Brain pericyte (primary cell): Measurements from ENCODE around the gene WNT8A.
"Not testable (repeated sequence)": the region's sequence is repeated elsewhere in the genome, so short reads cannot be mapped to it uniquely, and the experiment has no call there.

Experiments used
- DNase-seq: peaks from one replicate; pipeline ENCODE4 v3.0.0-alpha.2; 2012; ENCODE audit warnings: low read depth, low spot score

Gene WNT8A, protein sequence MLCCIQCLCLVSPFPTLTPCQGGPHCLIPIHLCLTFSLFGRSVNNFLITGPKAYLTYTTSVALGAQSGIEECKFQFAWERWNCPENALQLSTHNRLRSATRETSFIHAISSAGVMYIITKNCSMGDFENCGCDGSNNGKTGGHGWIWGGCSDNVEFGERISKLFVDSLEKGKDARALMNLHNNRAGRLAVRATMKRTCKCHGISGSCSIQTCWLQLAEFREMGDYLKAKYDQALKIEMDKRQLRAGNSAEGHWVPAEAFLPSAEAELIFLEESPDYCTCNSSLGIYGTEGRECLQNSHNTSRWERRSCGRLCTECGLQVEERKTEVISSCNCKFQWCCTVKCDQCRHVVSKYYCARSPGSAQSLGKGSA

DNA sequence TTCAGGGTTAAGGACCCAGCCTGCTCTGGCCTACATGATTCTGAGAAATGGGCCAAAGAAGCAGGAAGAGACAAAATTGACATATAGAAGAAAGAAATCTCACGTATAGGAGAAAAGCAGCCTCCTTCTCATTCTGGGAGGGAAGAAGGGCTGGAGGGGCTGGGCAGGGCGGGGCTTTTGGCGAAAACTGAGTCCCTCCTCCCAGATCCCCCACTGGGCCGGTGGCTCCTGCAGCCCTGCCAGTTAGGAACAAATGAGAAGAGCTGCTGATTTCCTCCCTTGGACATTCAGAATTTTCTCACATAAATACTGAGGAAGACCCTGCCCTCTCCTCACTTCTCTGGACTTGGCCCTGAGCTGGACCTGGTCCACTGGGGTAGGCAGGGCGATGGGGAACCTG lies at the start of gene WNT8A:
Gene WNT8A (plus strand): TSS at position 332 of the 400 bp plus-strand sequence. CDS start 95 bp downstream, outside the sequence.
- DNase-seq = no peak

DNA sequence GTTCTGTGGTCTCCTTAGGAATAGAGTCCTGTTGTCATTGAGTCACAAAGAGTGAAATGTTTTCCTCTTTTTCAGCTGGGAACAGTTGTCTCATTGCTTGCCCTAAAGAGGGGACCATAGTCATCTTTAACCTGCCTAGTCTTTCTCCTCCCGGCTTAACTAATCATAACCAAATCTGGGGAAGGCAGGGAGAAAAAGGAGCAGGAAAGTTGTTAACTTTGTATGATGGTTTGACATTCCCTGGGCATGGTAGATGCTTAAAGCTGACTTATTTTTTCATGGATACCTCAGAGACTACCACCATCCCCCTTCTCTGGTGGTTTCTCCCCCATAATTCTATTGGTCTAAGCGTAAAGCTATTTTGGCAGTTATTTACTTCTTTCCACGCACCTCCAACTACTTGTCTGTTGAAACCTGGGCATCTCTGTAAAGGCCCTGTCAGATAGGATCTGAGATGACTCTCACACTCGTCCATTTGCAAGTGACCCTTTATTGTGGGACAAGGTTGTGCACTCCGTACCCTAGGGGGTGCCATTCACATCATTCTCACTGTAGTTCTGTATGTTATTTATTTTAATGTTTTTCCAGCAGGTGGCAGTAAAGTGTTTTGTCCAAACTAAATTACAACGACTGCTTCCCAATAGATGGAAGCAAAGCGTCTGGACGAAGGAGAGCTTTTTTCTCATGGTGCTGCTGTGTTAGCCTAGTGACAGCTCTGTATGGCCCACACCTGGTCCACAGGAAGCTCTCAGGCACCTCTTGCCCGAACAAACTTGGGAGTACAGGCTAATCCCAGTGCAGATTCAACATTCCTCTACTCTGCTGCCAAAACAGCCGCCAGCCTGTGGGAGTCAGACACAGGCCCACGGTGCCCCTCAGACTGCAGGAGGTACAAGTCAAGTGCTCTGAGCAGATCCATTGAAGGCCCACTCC lies 48.0 kb upstream of the WNT8A start:
- peak; percentile 41 for DNase-seq

DNA sequence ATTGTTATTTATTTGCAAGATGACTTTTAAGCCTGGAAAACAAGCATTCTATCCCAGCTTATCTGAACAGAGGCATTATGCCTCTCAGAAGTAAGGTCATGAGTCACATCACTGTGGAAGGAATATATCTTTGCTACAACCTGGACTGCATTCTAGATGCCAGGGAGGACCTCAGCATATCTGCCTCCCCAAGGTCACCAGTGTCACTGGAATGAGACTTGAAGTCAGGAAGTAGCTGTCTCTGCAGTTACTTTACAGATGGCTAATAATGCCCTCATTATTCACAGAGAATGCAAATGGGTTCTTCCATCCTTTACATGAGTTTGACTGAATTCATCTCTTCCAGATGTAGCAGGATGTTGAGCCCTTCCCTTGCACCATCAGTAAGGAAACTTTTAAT lies 46.6 kb upstream of the WNT8A start:
- DNase-seq = no peak

DNA sequence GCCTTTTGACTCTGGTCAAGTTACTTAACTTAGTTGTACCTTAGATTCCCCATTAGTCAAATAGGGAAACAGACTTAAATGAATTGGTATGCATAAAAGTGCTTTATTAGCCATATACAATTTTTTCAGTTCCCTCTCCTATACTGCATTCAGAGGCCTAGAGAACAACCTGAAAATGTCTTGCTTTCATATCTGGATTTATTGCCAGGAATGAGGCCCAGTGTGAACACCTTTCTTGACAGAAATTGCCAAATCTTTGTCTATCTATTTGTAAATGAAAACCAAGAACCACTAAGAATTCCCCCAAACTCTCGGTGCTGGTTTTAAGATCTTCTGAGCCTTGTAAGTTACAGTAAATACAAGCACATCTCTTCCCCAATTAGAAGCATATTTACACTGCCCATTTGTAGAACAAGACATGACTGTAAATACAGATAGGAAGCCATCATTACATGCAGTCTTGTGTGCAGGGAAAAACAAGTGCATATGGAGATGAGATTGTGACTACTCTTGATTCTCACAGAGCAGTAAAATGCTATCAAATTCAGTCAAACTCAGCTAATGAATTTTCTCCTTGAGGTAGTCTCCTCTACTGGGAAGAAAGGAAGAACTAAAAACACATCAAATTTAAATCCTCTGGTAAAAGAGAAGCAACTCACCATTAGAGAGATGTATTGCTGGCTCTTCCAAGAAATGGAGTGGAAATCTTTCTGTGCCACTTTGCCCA lies 45.8 kb upstream of the WNT8A start:
- no peak for DNase-seq

DNA sequence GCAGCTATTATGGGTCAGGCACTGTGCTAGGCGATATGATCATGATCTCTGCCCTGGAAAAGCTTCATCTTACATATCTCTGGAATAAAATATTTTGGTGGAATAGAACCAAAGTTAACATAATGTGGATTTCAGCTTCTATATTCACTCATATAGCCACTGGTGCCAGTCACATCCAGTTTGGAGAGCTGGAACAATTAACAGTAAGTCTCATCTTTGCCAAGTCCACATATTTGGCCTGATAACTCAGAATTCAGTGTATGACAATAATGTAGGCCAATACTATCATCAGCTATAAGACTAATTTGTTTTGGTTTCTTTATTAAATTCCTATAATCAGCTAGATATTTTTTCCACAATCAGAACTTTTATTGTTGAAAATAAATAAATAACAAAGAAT lies 45.0 kb upstream of the WNT8A start:
- no peak for DNase-seq

DNA sequence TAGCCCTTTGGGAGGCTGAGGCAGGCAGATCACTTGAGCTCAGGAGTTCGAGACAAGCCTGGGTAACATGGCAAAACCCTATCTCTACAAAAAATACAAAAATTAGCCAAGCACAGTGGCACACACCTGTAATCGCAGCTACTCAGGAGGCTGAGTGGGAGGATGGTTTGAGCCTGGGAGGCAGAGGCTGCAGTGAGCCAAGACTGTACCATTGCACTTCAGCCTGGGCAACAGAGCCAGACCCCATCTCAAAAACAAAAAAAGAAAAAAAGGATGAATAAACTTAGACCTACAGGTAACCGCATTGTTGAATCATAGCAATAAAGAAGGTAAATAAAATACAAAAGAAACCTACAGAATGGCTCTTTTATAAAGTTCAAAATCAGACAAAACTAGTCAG lies 38.5 kb upstream of the WNT8A start:
- not testable (repeated sequence) for DNase-seq

DNA sequence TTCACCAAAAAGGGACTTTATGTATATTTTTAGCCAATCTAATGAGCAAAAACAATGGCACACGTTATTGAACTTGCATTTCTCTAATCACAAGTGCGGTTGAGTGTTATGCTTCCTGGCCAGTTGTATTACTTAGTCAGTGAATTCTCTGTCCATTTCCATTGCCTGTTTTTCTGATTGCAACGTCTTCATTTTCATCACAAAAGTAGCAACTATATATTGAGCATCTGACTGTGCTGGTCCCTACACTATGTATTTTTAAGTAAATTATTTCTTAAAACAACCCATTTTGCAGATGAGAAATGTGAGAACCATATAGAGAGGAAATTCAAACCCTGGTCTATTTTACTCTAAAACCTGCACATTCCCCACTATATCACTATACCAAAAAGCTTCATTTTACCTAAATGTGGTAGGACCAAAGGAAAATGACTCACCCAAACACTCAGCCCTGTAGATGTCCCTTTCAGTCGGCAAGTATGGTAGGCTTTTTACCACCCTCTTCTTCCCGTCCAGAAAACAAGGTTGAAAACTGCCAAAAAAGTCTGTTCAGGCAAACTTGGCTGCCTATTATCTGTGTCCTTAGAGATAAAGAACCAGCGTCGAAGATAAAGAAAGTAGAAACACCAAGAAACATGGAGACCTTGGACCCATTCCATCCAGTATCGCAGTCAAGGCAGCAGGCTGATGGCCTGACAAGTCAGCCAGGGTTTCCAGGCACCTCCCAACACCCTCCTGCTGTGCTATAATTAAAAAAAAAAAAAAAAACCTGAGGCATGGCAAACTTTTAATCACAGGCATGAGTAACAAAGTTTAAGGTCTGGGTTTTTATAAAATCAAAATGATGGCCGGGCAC lies 32.2 kb upstream of the WNT8A start:
- DNase-seq = no peak

DNA sequence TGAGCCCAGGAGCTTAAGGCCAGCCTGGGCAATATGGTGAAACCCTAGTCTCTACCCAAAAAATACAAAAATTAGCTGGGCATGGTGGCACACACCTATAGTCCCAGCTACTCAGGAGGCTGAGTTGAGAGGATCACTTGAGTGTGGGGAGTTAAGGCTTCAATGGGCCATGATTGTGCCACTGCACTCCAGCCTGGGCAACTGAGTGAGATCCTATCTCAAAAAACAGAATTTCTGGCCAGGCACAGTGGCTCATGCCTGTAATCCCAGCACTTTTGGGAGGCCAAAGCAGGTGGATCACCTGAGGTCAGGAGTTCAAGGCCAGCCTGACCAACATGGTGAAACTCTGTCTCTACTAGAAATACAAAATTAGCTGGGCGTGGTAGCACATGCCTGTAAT lies 31.1 kb upstream of the WNT8A start:
- DNase-seq = not testable (repeated sequence)

DNA sequence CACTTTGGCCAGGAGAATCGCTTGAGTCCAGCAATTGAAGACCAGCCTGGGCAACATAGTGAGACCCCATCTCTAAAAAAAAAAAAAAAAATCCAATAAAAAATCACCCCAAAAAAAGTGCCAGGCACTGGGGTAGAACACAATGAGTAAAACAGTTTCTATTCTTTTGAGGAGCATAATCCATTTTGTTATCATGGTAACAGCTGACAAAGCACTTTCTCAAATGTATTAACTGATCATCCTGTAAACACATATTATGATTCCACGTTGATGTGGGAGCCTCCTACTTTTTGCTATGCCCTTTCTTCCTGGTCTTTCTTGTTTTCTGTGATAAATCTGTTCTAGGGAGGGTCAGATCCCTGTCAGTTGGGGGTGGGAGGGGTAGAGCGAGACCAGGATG lies 30.3 kb upstream of the WNT8A start:
- no peak for DNase-seq

DNA sequence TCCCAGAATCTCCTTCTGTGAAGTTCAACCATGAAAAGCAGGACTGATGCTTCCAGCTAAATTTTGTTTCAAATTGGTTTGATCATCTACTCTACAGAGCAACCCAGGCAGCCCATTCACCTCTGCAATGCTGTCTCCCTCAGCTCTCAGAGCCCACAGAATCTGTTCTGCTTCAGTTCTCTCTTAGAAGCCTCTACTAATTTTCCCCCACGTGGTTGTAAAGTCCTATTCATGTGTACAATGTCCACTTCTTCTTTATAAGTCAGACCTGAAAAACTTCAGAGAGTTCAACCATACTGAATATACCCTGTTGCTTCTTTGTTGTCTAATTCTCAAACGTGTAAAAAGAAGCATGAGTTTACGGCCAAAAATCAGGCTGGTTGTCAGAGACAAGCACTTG lies 29.6 kb upstream of the WNT8A start:
- DNase-seq = no peak

DNA sequence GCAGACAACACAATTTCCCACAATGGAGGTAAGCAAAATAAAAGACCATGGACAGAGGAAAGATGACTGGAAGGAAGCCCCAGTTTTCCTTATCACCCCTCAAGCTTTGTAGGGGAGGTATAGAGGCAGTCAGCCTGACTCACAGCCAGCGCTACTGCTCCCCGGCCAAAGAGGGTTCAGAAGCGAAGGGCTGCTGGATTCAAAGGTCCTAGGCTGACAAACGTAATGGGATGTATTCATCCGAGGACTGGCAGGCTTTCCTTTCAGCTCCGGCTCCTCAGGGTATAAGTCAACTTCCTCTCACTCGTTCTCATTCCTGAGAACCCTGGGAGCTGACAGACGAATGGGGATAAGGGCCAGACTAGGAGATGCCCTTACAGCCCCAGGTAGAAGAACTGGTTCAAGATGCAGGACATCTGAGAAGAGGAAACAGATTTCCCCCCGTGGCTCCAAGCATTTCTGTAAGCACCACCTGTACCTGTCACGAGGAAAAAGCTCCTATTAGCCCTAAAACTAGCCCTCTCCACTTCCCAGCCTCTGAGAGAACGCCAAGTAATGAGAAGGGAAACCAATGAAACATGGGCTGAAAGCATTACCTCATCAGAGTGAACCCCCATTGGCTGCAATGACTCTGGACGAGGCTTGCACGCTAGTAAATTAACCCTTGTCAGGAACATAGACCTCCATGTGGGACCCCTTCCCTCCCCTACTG lies 28.8 kb upstream of the WNT8A start:
- no peak for DNase-seq

DNA sequence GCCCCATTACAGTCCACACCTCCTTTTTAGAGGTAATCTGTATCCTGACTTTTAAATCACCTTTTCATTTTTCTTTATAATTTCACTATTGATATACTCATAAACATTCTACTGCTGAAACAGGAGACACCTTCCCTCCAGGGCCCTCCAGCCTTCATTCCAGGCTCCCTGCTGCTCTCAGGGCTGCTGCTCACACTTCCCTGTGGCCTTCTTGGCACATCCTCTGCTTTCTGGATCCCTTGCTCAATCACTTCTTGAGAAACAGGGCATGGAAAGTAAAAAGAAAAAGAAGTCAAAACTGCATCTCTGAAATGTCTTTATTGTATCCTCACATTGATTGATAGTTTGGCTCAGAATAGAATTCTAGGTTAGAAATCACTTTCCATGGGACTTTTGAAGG lies 19.3 kb upstream of the WNT8A start:
- no peak for DNase-seq

DNA sequence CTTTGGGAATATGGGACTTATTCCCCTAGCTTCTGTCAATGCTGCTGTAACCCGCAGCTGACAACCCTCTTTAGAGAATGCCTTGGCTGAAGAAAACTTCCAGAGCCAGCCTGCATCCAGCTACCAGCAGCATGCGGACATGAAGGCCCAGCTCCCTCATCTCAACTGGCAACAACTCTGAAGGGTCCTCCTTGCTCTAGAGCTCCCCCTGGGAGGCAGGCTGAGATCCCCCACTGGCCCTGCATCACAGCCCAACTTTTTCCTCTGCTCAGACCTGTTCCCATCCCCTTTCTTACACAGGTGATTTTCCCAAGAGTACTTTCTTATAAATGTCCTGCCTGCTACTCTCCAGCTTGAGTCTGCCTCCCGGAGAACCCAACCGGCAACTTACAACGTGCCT lies 18.7 kb upstream of the WNT8A start:
- no peak for DNase-seq

DNA sequence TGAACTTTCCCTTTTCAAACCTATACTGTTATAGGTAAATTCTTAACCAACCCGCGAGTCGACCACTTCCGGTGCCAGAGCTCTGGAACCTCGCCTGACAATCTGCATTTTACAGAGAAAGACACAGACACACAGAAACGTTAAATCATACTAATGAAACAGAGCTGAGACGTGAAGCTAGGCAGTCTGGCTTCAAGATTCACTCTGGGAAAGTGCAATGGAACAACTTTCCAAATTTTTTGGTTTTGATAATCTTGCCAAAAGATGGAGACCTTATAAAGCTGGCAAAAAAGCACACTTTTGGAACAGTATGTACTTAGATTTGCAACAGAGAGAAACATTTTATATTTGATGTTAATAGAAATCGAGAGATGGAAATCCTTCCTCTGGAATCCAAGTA lies 15.9 kb upstream of the WNT8A start:
- DNase-seq = no peak

DNA sequence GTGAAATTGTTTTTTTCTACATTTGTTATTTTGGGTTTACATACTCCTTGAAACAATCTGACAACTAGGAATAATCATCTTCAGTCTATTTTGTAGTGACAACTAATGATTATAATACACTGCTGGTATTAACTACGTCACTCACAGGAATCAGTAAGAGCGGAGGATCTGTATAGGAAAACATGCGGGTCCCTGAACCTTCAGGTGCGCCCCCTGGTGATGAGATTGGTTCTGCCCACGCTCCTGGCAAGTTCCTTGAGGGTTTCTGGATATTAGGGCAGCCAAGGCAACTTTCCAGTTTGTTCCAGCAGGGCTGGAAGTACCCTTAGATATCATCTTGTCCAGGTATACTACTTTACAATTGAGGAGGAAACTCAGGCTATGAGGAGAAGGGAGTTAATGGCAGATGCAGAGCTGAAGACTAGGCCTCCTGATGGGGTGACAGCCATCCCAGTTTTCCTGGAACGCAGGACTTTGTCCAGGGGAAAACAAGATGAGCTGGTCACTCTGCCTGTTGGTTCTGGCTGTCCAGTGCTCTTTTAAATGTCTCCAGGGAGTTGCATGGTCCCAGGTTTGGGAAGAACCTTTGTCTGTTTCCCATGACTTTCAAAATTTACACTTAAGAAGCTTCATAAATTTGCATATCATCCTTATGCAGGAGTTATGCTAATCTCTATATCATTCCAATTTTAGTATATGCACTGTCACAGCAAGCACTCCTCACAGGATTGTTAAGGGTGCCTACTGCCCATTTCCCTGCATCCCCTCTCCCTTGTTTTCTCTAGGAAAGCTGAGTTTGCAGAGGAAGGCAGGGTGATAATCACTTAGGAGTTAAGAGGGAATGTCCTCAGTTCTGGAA lies 14.9 kb upstream of the WNT8A start:
- DNase-seq = peak; percentile 49

DNA sequence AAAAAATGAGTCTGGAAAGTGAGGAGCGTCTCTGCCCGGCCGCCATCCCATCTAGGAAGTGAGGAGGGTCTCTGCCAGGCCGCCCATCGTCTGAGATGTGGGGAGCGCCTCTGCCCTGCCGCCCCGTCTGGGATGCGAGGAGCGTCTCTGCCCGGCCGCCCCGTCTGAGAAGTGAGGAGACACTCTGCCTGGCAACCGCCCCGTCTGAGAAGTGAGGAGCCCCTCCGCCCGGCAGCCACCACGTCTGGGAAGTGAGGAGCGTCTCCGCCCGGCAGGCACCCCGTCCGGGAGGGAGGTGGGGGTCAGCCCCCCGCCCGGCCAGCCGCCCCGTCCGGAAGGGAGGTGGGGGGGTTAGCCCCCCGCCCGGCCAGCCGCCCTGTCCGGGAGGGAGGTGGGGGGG lies 13.8 kb upstream of the WNT8A start:
- not testable (repeated sequence) for DNase-seq

DNA sequence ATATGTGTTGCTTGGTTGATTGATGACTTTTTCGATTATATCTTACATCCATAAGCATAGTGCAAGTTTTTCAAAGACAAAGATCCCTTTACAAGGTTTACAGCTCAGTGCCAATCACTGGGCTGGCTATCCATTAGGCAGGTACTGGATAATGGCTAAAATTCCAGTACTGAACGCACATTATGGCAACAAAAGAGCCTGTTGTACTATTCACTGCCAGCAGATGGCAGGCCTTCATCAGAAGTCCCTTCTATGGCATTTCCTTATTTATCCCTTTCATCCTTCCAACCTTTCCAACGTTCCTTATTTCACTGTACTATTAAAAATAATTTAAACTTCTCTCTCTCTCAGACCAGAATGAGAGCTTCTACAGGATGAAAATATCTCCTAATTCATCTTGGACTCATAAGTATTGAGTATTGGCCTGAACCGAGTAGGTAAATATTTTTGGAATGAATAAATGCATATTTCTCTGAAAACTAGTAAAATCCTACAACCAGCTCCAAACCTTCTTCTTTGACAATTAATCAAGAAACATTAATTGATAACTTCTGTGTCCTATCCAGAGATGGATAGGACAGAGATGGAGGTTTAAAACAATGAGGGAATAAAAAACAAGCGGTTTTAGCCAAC lies 6.7 kb upstream of the WNT8A start:
- no peak for DNase-seq

DNA sequence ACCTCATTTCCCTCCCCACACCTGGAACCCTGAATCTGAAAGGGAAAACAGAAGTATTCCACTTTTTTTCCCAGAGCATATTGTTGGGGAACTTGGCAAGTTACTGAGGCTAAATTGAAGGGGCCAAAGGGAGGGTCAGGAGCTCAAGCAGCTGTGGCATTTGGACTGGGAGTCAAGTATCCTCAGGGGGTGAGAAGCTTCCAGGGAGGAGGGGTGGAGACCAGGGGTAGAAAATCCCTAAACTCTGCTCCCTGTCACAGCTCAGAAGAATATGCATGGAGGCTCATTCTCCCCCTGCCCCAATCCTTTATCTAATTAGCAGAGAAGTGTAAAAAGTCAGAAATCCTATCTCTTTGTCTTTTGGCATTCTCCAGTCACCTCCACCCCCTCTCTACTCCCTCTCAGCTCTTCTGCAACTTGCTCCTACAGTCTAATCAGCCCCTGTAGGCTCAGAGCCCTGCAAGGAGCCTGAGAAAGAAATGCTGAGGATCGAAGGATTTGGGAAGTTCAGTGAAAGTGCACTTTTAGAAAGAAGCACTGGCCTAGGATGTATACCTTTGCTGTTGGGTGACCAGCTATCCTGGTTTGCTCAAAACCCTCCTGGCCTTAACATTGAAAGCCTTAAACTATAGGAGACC lies 5.7 kb upstream of the WNT8A start:
- no peak for DNase-seq

DNA sequence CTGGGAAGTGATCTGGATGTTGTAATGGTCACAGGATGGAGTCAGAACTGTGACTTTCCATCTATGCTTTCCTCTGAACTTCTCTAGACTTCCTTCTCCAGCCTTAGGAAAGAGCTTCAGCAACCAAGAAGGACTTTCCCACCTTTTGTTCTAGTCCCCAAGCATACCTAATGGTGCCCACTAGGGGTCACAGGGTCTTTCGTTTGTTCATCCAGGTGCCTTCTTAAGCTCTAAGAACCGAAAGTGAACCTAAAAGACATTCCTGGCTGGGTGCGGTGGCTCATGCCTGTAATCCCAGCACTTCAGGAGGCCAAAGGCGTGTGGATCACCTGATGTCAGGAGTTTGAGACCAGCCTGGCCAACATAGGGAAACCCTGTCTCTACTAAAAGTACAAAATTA lies 1.8 kb upstream of the WNT8A start:
- no peak for DNase-seq
